NCI-H1105 treated with DMSO at 0.1 percent for 48 hours (cell line): ENCODE measurements around the gene HBP1.
"Not testable (repeated sequence)": the region's sequence is repeated elsewhere in the genome, so short reads cannot be mapped to it uniquely, and the experiment has no call there.

Experiments
- DNase-seq: peaks from one replicate; lab custom pipeline; 2025; lab: John Stamatoyannopoulos, UW

HBP1 gene

GRCh38 chr7:107168233-107169119 is at the start of gene HBP1:
Gene HBP1 (plus strand): TSS chr7:107169003. CDS start chr7:107179894, 10,891 bp downstream.
- peak; percentile 100 for DNase-seq

GRCh38 chr7:107119376-107120105 is 49.3 kb upstream of the HBP1 start:
- DNase-seq = no peak

- no peak for DNase-seq
These were observed 46.3 kb upstream of the HBP1 start for GRCh38 chr7:107122486-107122911.

- no peak for DNase-seq
These were observed 45.4 kb upstream of the HBP1 start for GRCh38 chr7:107123392-107123791.

GRCh38 chr7:107125475-107125874 is 43.3 kb upstream of the HBP1 start:
- peak; percentile 92 for DNase-seq

- no peak for DNase-seq
These were observed 40.6 kb upstream of the HBP1 start for GRCh38 chr7:107128217-107128616.

GRCh38 chr7:107128748-107129147 is 40.1 kb upstream of the HBP1 start:
- DNase-seq = no peak

- no peak for DNase-seq
These were observed 38.1 kb upstream of the HBP1 start for GRCh38 chr7:107130487-107131220.

- no peak for DNase-seq
These were observed 35.4 kb upstream of the HBP1 start for GRCh38 chr7:107133396-107133795.

- no peak for DNase-seq
These were observed 29.9 kb upstream of the HBP1 start for GRCh38 chr7:107138696-107139420.

GRCh38 chr7:107143875-107144274 is 24.9 kb upstream of the HBP1 start:
- DNase-seq = not testable (repeated sequence)

GRCh38 chr7:107145067-107145838 is 23.6 kb upstream of the HBP1 start:
- no peak for DNase-seq

GRCh38 chr7:107147464-107148393 is 21.1 kb upstream of the HBP1 start:
- DNase-seq = peak; percentile 16

- no peak for DNase-seq
These were observed 20.1 kb upstream of the HBP1 start for GRCh38 chr7:107148721-107149120.

GRCh38 chr7:107149863-107150262 is 18.9 kb upstream of the HBP1 start:
- no peak for DNase-seq

- DNase-seq = peak; percentile 54
These were observed 18.3 kb upstream of the HBP1 start for GRCh38 chr7:107150375-107151073.

- no peak for DNase-seq
These were observed 17.3 kb upstream of the HBP1 start for GRCh38 chr7:107151538-107151937.

- no peak for DNase-seq
These were observed 16.8 kb upstream of the HBP1 start for GRCh38 chr7:107152011-107152410.

- no peak for DNase-seq
These were observed 14.0 kb upstream of the HBP1 start for GRCh38 chr7:107154826-107155225.
